CD4-positive, alpha-beta T cell treated with Interleukin-15 for 1 hour (primary cell): ENCODE data around the gene SUPT3H.

Experiments
- DNase-seq: peaks from one replicate; pipeline ENCODE4 v3.0.0-alpha.2; 2020

SUPT3H gene

DNA sequence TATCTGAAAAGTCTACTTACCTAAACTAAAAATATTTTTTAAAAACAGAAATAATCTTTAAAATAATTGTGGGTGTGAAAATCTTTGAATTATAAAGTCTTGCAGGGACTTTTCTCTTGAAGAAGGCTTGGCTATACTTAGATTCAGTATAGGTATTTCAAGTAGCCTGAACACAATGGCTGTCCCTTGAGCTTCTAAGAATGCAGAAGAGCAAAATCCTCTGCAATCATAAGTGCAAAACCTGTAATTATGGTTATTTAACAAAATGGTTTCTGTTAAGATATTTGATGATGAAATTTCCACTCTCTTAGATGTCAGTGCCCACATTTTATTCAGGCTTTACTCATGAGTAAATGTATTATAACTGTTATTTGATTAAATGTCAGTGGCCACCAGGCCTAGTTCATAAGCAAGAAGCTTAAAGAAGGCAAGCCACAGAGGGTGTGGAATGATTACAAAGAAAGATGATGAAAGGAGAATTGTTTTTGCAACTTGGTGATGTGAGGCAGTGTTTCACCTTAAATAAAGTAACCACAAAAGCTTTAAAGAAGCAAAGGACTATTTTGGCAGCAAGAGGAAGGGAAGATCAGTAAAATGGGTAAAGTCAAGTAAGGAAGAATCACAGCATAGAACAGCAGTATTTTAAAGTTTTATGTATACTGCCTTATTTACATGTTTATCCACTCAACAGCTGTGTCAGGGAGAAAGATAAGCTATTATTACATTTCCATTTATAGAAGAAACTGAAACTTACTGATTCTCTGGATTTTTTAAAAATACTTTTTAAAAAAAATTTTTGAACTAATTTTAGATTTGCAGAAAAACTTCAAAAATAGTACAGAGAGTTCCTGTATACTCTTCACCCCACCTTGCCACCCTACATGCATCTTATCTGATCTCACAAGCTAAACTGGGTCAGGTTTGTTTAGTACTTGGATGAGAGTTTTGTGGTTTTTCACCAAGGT lies 400.8 kb downstream of the SUPT3H start:
- no peak for DNase-seq

DNA sequence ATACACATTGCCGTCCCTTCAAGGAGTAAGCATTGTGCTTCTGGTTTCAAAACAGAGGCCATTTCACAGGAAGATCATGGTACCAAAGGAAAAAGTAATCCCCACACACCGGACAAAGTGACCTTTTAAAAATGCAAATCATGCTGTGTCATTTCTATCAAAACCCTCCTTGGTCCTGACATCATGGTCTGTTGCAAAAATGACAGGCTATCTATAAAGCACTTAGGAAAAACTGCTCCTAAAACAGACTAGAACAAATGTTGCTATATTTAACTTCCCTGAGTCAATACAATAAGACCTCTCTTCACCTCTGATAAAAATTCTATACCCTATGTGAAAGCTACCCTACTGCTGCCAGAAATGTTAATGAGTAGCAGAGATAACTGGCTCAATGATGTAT lies 403.2 kb downstream of the SUPT3H start:
- no peak for DNase-seq

DNA sequence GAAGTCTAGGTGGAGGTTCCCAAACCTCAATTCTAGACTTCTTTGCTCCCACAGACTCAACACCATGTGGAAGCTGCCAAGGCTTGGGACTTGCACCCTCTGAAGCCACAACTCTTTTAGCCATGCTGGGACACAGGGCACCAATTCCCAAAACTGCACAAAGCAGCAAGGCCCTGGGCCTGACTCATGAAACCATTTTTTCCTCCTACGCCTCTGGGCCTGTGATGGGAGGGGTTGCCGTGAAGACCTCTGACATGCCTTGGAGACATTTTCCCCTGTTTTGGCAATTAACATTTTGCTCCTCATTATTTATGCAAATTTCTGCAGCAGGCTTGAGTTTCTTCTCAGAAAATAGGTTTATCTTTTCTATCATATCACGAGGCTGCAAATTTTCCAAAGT lies 405.0 kb downstream of the SUPT3H start:
- DNase-seq = no peak

DNA sequence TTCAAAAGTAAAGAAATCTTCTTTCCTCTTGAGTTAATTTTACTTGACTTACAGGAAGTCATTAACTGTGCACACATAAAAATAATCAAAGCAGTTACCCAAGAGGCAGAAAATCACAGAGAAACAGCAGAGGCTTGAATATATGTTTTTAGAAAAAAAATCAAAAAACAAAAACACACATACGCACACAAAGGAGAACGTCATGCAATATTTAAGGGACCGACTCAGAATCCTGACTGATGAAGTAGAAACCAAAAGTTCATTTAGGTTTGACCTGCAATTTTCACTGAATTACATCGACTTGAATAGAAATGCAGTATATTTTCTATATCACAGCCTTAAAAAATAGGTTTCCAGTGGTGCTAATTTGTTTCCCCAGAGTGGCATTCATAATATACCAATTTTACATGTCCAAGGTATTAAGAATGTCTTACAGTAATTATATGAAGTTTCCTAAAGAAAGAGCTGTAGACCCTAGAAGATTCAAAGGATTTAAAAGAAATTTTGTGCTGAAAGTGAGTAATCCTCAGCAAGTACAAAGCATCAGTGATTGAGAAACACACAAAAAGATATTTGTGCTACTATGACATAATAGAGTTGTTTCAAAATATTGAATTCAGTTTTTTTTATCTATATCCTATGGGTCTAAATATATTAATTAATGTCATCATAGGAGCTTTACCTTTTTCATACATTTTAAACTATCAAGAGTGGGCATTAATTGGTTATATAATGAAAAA lies 408.1 kb downstream of the SUPT3H start:
- no peak for DNase-seq

DNA sequence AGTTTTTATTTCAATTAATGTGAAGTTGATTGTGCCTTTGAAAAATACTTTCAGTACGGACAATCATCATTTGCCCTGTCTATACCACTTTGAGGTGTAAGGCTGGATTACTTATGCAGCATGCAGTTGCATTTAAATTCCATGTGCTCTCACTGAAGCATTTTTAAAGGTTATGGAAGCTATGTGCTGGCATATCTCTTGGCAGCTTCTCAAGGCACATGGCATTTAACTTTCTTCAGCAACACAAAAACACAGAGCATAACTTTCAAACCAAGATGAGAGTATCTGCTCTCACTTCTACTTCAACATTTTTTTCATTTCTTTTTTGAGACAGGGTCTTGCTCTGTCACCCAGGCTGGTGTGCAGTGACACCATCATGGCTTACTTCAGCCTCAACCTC lies 410.3 kb downstream of the SUPT3H start:
- no peak for DNase-seq

DNA sequence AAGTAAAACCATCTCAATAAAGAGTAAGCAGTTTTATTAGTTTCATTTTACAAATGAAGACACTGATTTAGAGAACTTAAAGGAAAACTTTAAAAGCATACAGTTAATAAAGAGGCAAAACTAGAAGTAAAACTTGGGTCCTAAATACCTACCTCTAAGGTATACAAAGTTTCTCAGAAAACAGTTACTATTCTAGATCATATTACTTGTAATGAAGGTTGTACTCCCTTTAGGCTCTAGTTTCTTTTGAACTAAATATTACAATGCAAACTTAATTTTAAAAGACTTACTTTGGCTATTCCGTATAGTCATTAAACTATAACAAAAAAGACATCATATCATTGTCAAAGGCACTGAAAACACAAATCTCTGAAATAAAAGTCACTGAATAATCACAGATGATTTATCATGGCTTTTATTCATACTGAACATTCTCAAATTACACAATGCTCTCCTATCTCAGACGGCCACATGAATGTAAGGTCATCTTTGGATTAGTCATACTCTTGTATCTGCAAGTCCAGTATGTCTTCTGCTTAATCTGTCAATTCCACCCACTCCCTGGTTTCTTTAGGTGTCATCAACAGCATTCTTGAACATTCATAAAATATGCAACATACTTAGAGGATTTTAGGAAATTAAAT lies 411.2 kb downstream of the SUPT3H start:
- no peak for DNase-seq

DNA sequence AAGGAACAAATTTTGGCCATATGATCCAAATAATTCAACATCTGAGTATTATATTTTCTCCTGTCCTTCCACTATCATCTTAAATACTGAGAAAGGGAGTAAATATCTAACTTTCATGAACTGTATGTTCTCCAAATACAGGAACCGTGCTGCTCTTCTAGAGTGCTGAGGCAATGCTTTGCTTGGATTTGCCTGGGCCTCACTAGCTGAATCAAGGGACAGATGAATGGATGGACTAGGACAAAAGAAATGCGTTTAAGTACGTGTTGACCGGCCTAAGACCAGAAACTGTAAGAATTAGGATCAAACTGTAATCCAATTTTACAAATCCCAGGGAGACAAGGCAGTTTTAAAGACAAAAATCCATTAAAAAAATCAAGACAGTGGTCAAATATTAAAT lies 412.0 kb downstream of the SUPT3H start:
- no peak for DNase-seq

DNA sequence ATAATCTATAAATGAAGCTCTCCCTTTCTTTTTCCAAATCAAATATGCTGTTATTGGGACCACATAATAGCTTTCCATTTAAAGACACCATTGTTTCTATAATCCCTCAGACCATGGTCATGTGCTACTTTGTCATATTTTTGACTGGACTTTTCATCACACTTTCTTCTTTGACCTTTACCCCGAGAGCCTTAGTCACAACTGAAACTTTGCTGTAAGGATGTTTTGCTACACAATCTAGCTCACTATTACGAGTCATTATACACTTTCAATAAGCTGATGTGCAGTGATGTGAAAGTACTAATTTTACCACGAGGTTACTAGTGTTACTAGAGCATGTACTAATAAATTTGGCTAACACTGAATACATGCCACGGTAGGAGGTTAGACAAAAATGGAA lies 416.8 kb downstream of the SUPT3H start:
- no peak for DNase-seq

DNA sequence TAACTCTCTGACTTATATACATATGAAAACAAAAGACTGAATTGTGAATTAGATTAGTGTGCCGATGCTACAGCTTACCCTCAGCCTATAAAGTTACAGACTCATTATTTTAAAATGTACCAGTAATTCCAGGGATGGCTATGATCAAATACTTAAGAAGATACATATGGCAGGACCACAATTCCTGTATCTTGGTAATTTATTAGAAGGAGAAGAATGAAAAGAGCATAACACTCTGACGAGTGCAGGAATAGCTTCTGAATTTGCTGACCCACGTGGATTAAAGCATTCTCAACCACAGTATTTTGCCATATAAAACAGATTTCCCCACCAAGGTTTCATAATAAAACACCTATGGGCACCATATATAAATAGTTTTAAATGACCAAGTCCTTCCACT lies 418.1 kb downstream of the SUPT3H start:
- DNase-seq = no peak

DNA sequence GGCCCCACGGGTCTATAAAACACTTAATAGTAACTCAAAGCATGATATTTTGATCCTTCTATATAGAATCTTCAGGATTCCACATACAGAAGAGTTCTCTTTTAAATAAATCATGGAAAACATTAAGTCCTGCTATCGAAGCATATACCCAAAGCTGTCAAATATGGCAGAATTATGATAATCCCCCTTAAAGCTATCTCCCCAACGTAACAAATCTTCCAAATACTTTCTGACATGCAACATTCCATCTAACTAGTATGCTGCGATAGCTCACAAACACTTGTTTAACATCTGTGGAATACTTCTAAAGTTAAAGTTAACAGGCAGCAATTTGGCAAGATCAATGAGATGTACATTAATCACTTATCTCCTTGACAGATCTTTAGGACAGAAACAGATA lies 420.6 kb downstream of the SUPT3H start:
- no peak for DNase-seq

DNA sequence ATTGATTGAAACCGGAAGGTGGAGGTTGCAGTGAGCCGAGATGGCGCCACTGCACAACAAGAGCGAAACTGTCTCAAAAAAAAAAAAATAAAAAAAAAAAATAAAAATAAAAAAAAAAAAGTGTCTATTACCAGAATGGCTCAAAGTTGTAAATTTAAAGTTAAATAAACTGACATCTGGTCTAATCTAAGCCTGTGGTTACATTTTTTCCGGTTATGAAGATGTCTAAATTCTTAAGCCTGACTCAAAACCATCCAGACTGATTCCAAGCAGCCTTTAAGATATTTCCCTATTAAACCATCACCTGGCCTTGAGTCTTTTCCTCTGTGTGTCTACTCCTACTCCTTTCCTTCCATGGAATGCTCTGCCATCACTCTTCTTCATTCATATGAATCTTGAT lies 421.3 kb downstream of the SUPT3H start:
- no peak for DNase-seq

DNA sequence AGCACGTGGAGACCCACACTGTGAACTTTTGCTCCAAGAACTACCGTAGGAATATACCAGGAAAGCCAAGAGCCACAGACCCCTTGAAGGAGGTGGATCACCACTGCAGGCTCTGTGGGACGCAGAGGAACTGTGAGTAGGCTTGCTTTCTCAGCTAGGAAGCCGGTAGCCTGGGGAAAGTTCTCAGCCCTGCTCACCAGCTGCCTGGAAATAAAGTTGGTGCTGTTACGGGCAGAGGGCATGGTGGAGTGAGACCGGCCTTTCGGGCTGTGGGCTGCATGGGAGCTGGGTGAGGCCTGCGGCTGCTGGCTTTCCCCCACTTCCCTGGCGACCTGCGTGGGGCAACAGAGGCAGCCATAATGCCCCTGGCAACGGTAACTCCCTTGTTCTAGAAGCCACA lies 422.6 kb downstream of the SUPT3H start:
- DNase-seq = no peak

DNA sequence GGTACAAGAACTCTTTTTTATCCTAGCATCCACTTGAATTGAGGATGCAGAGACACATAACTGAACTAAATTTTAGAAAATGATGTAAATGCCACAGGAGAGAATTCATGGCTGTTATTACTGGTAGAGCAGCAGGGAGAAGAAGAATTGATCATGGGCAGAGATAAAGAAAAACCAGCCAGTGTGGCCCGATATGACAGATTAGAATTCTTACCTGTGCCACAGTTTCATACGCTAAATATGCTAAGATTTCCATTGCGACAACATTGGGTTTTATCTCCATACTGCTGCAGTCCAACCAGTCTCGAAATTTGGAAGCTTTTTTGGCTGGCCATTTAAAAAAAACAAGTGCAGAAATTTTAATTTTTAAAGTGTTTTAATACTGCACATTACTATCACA lies 423.5 kb downstream of the SUPT3H start:
- DNase-seq = no peak

DNA sequence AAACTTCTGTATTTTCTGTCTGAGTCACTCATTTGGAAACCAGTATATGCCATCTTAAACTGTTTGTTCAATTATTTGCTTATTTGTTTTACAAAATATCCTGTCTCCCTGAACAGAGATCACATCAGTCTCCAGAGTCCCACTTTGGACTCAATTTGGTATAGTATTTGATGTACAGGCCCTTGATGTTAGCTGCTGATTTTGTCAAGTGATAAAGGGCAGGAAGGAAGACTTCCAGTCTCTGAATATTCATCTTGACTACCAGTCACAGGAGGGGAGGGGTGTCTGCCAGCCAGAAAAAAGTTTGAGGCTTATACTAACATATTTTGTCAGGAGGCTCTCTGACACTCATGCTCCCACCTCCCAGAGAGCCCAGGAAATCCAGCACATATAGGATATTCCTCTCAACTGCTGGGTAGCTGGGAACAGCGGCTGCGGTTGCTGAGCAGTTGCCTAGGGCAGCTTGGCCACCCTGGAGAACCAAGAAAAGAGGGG lies 426.4 kb downstream of the SUPT3H start:
- no peak for DNase-seq

DNA sequence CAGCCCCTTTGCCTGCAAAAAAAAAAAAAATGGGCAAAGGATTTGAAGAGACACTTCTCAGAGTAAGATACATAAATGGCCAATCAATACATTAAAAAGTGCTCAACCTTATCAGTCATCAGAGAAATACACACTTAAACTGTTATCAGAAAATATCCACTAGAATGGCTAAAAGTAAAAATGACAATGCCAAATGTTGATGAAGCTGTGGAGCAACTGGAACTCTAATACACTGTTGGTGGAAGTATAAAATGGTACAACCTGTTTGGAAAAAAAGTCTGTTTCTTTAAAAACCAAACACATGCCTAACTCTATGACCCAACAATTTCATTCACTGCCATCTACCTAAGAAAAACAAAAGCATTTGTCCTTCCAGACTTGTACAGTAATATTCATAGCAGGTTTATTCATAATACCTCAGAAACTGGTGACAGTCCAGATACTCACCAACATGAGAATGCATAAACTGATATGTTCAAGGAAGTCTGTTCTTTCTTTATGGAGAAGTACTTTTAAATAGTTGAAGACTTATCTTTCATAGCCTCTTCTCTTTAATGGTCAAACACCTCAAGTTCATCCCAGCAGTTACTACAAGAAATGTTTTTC lies 428.0 kb downstream of the SUPT3H start:
- DNase-seq = no peak

DNA sequence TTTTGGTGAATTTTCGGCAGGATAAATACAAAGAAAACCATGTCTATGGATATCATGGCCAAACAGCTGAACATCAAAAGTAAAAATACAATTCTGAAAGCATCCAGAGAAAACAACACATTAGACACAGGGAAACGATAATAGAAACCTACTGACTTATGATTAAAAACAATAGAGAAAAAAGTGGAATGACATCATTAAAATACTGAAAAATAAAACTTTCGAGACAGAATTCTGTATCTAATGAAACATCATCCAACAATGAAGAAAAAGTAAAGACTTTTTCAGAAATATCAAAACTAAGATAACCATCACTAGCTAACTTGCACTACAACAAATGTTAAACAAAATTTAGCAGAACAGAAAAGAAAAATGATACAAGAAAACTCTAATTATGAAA lies 434.2 kb downstream of the SUPT3H start:
- no peak for DNase-seq

DNA sequence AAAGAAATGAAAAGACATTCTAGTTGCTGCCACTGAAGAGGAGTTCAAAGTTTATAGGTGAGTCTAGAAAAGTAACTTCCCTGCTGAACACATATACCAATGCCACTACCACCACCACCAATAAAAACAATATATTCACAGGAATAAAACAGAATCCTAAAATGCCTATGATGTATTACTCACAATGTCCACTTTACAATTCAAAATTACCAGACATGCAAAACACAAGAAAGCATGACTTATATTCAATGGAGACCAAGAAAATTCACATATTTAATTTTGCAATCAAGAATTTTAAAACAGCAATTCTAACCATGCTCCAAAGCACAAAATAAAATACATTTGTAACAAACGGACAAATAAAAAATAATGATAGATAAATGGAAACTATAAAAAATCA lies 434.9 kb downstream of the SUPT3H start:
- DNase-seq = no peak

DNA sequence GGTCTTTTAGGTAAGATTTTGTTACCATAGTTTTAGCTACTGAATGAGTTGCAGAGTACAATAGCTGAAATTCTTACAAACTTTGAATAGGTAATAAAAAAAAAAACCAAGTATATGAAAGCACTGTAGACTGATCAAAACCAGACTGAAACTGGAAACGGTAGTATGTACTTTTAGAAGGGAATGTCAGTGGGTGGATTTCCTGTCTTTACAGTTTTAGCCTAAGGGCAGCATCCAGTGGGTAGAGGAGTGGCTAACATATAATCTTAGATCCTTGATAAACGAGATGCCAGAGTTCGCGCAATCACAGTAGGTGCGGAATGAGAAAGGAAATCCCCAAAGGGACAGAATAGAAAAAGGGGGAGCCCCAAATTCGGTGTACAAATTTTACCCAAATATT lies 435.5 kb downstream of the SUPT3H start:
- DNase-seq = no peak

DNA sequence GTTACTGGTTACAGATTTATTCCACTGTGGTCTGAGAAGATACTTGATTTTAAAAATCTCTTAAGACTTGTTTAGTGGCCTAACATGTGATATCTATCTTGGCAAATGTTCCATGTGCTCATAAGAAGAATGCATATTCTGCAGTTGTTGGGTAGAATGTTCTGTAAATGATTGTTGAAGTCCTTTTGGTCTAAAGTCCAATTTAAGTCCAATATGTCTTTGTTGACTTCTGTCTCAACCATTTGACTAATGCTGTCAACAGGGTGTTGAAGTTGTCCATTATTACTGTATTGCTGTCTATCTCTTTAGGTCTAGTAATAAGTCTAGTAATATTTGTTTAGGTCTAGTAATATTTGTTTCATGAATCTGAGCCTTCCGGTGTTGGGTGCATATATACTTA lies 437.4 kb downstream of the SUPT3H start:
- no peak for DNase-seq

DNA sequence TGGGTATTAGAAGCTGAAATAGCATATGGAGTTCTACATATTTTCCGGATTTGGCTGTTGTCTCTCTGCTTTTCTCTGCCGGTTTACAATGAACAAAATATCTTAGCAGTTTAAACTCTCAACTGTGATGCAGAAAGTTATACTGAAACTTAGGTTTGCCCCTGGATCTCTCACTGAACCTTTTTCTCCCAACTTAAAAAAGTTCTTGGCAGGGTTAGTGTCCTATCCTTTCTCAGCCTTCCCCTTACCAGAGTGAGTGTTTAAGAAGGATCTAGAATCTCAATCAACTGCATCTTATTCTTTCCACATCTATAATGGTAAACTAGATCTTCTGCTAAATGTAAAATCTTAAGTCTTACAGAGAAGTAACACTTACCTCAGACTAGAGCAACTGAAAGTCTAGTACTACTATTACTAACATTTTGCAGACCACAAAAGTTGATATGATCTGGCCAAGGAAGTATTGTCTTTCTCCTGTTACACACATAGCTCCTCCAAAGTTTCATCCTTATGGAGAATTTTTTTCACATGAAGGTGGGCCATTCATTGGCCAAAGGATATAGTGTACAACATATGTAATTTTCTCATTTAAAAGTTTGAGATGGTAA lies 441.9 kb downstream of the SUPT3H start:
- no peak for DNase-seq

DNA sequence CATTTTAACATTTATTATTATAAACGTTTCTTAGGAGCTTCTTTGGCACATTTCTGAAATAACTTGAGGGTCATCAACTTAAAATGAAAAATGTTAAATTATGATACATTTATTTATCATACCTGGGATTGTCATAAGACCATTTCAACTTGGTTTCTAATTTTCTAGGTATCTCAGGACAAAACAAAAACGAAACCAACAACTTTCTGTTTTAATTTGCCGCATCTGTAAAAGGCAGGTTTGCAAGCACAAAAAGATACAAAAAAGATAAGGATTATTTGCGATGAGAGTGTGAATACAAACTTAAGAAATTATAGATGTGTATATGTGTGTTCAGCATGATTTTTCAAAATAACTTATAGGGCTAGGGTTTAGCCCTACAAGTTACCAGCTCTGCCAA lies 444.6 kb downstream of the SUPT3H start:
- DNase-seq = no peak

DNA sequence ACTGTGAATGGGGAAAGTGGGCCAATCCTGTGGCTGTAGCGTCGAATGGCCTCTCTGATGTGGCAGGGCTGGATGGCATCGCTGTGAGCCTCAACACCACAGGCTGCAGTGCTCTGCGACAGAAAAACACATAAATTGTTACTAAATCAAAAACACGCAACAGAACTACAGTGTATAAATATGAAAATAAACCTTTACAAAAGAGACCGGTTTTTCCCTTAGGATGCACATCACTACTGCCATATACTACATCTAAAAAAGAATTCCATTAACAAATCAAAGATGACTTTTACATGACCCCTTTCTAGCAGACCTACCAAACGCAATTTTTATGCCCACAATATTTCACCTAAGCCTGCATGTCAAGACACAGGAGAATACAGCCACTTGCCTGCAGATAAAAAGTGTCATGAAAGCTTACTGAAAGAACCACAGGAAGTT lies 445.1 kb downstream of the SUPT3H start:
- DNase-seq = peak; percentile 64

DNA sequence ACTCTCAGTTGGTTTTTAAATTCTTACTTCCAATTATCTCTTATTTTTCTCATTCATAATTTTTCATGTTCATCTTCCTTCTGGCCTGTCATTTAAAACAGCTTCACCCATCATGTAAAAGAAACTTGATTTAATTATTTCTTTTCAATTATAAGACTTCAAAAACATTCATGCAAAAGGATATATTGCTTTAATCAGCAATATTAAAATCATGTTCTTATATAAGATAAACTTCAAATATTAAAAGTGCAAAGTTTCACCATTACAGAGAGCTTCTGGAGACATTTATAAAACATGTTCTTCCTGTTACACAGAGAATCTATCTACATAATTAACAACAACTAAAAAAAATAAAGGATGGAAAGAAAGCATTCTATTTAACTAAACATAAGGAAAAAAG lies 446.3 kb downstream of the SUPT3H start:
- DNase-seq = no peak
